GM12878 (cell line): ENCODE results near the gene TLR5. TPM values are rescaled to one million over a fixed set of nuclear protein-coding genes. Genes with fewer than 3 reads are reported as not detected.

Source experiments
- ATAC-seq: fragments of 200-7000 bp; cut with Tn5 transposase; 3 replicates; pipeline ENCODE4 v1.9.1; 2020; ENCODE audit warnings: mild to moderate bottlenecking, moderate library complexity
- BruUV-seq: library from RNA; stranded (reverse); fragments of 400-500 nt; replicated peaks from 2 replicates; lab custom pipeline; 2021; lab: Mats Ljungman, UMichigan
- CTCF ChIA-PET: fragments of 300-600 bp; sonication (Branson Sonifier 250); formaldehyde crosslinking; extraction: SDS; loops from one replicate; lab custom pipeline; 2021; ENCODE audit warnings: inconsistent platforms; lab: Yijun Ruan, JAX
- POLR2A ChIA-PET: fragments of 350-600 bp; formaldehyde crosslinking; extraction: SDS; loops from one replicate; lab custom pipeline; 2021; ENCODE audit warnings: inconsistent platforms; lab: Charles Lee
- RAD21 ChIA-PET: fragments of 300-600 bp; sonication (Branson Sonifier 250); formaldehyde crosslinking; loops from one replicate; lab custom pipeline; 2023; ENCODE audit warnings: antibody characterized with exemption; ENCODE audit not compliant: unreplicated experiment; lab: Charles Lee
- SMC1A ChIA-PET: fragments of 300-600 bp; sonication (Branson Sonifier 250); formaldehyde crosslinking; loops from one replicate; lab custom pipeline; 2023; ENCODE audit not compliant: unreplicated experiment, uncharacterized antibody; lab: Charles Lee
- DNase-seq: peaks from one replicate; pipeline ENCODE4 v3.0.0-alpha.2; 2011; ENCODE audit warnings: low read depth, low spot score
- FAIRE-seq: peaks from 3 replicates; lab custom pipeline; 2011; peaks lifted over from hg19 to GRCh38; lab: Jason Lieb, UNC
- H2AFZ ChIP-seq: 2 replicates; pipeline ENCODE4 v1.6.0; 2011; ENCODE audit warnings: low read depth, low read length, control low read depth; ENCODE audit not compliant: control insufficient read depth
- H3K27ac ChIP-seq: 2 replicates; pipeline ENCODE4 v1.5.1; 2011; ENCODE audit warnings: control low read depth; ENCODE audit not compliant: control insufficient read depth, insufficient read depth
- H3K27me3 ChIP-seq, 2 experiments: replicated peaks in 1 of 2; 2 replicates each; pipeline versions ENCODE4 v1.6.0 to v1.6.1; 2011; ENCODE audit warnings: low read length in 1 of 2; ENCODE audit not compliant: control insufficient read depth in 2 of 2, insufficient read depth in 2 of 2
- H3K36me3 ChIP-seq, 2 experiments: 2 replicates each; pipeline ENCODE4 v1.5.1; 2011; ENCODE audit warnings: low read length in 1 of 2; ENCODE audit not compliant: control insufficient read depth in 2 of 2, insufficient read depth in 2 of 2
- H3K4me1 ChIP-seq: 2 replicates; pipeline ENCODE4 v1.6.1; 2011; ENCODE audit warnings: mild to moderate bottlenecking, low read length, moderate library complexity, mixed read lengths; ENCODE audit not compliant: control insufficient read depth, insufficient read depth
- H3K4me2 ChIP-seq: 2 replicates; pipeline ENCODE4 v1.6.0; 2011; ENCODE audit warnings: control low read depth; ENCODE audit not compliant: control insufficient read depth, insufficient read depth
- H3K4me3 ChIP-seq: fragments of 200-600 bp; sonication (generic); 2 replicates; pipeline ENCODE4 v1.5.1; 2016
- H3K79me2 ChIP-seq: 2 replicates; pipeline ENCODE4 v1.6.0; 2011; ENCODE audit warnings: low read length; ENCODE audit not compliant: control insufficient read depth, insufficient read depth
- H3K9ac ChIP-seq: 2 replicates; pipeline ENCODE4 v1.8.0; 2011; ENCODE audit warnings: low read length, control low read depth, mixed read lengths; ENCODE audit not compliant: control insufficient read depth, insufficient read depth
- H3K9me3 ChIP-seq: replicated peaks from 3 replicates; pipeline ENCODE4 v1.5.1; 2011; ENCODE audit warnings: mild to moderate bottlenecking, low read length; ENCODE audit not compliant: control insufficient read depth, insufficient read depth
- H4K20me1 ChIP-seq: 2 replicates; pipeline ENCODE4 v1.6.0; 2011; ENCODE audit not compliant: control insufficient read depth, insufficient read depth
- FOS ChIP-seq: IDR thresholded peaks from 3 replicates; pipeline ENCODE4 v1.6.1; 2011; ENCODE audit warnings: borderline replicate concordance; ENCODE audit not compliant: insufficient read length; ENCODE audit errors: extremely low read depth
- GATAD2B ChIP-seq: fragments of 450-650 bp; conservative IDR thresholded peaks from 2 replicates; pipeline ENCODE4 v1.6.1; 2017; ENCODE audit warnings: low read depth, mild to moderate bottlenecking, moderate library complexity
- JUNB ChIP-seq: IDR thresholded peaks from 2 replicates; pipeline ENCODE4 v1.6.1; 2016; ENCODE audit warnings: antibody characterized with exemption, mild to moderate bottlenecking
- LARP7 ChIP-seq: fragments of 450-650 bp; IDR thresholded peaks from 2 replicates; pipeline ENCODE4 v1.6.1; 2017; ENCODE audit warnings: mild to moderate bottlenecking
- POU2F2 ChIP-seq: IDR thresholded peaks from 3 replicates; pipeline ENCODE4 v1.6.1; 2011; ENCODE audit warnings: low read depth, mild to moderate bottlenecking, low read length, borderline replicate concordance
- RCOR1 ChIP-seq: conservative IDR thresholded peaks from 2 replicates; pipeline ENCODE4 v1.6.1; 2012; ENCODE audit warnings: low read depth, low read length, improper control_type of control experiment
- SPI1 ChIP-seq: IDR thresholded peaks from 2 replicates; pipeline ENCODE4 v1.6.1; 2011; ENCODE audit warnings: low read depth, mild to moderate bottlenecking, low read length, moderate library complexity, borderline replicate concordance; ENCODE audit not compliant: insufficient read depth
- SUPT20H ChIP-seq: IDR thresholded peaks from 2 replicates; pipeline ENCODE4 v1.6.1; 2011; ENCODE audit warnings: low read depth, mild to moderate bottlenecking, low read length, moderate library complexity, borderline replicate concordance; ENCODE audit not compliant: control insufficient read depth
- ZNF217 ChIP-seq: fragments of 450-650 bp; IDR thresholded peaks from 2 replicates; pipeline ENCODE4 v1.6.1; 2017; ENCODE audit warnings: antibody characterized with exemption, mild to moderate bottlenecking
- ZNF687 ChIP-seq: fragments of 450-650 bp; IDR thresholded peaks from 2 replicates; pipeline ENCODE4 v1.6.1; 2017; ENCODE audit warnings: mild to moderate bottlenecking, moderate library complexity
- ZSCAN29 ChIP-seq: fragments of 450-650 bp; IDR thresholded peaks from 2 replicates; pipeline ENCODE4 v1.6.1; 2017; ENCODE audit warnings: mild to moderate bottlenecking, moderate library complexity
- WGBS: methylation state at CpG from one replicate; pipeline ENCODE4 v1.1.6; 2016; ENCODE audit warnings: low lambda C conversion rate; ENCODE audit not compliant: insufficient replicate concordance, insufficient coverage; ENCODE audit errors: missing lambda C conversion rate; 5-methylcytosine and 5-hydroxymethylcytosine counted together
- in situ Hi-C: fragments of 300-500 bp; cut with MboI; formaldehyde crosslinking; loops from 9 replicates; pipeline ENCODE4 v1.14.3; 2018; ENCODE audit warnings: mixed read lengths
- intact Hi-C: fragments of 100-400 bp; cut with micrococcal nuclease; formaldehyde crosslinking; loops from one replicate; pipeline ENCODE4 v1.14.2; 2022; ENCODE audit not compliant: unreplicated experiment
- polyA plus RNA-seq, 11 experiments: library from polyadenylated mRNA; depleted of rRNA in 4 of 11; unstranded in 6 of 11; stranded (reverse) in 5 of 11; fragments of >200 nt; fragmentation: Nextera tagmentation in 4 of 11; fragmentation: Illumina TruSeq in 1 of 11; extraction: Ambion mirVana in 4 of 11; extraction: Trizol in 1 of 11; gene quantifications; 1 replicate in 1 of 11; 2 replicates in 10 of 11; pipeline versions ENCODE4 v1.2.1 to v1.2.3, GENCODE V29; 2011 to 2016; ENCODE audit warnings: inconsistent platforms in 2 of 11, missing spikeins in 2 of 11, low read depth in 1 of 11
- total RNA-seq, 4 experiments: library from RNA; depleted of rRNA in 3 of 4; stranded (reverse); fragments of >200 nt in 3 of 4; fragmentation: Illumina TruSeq in 1 of 4; extraction: Trizol in 1 of 4; gene quantifications; 2 replicates each; pipeline versions ENCODE4 v1.2.1 to v1.2.3, GENCODE V29; 2013 to 2021
- TF ChIP-seq, protein P1 (sequence below): IDR thresholded peaks from 2 replicates; pipeline ENCODE4 v1.6.1; 2012; ENCODE audit warnings: low read length, inconsistent platforms

TLR5 gene
- total and polyA plus RNA-seq, 10 of the 15 experiments (the other 5 are each of a cell fraction or from before 2014, with no cell fraction given) = 0.34 to 5.3 (median 0.79) TPM

DNA sequence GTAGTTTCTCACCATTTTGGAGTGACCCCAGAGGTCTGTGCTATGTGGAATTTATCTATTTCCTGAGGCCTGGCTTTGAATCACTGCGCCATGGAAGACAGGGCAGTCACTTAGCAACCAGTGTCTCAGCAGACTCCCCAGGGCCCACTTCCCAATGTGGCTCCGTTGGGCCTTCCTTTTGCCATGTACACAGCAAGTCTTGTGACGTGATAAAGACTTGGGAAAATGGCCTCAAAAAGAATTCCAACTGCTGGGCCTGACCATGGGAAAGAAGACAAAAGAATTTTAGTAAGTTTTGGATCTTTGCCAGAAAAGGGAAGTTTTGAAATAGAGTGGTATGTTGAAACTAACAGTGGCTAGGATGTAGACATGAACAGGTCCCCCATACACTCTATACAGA, 36.2 kb downstream of the TLR5 start:
- Histone ChIP-seq H3K27me3 (peaks cover 0 to 6% of the 10 kb centered on the region in 2 experiments; a peak in 2 of 4 replicates), H3K4me1 (no peaks in the 10 kb centered on the region), H3K9ac (no peak overlapping the region), H3K36me3 (no peaks in the 10 kb centered on the region), H3K4me2 (no peak overlapping the region)
- no TSS peak for BruUV-seq
- WGBS = 20% methylated on average over 3 of the region's 3 CpGs
- RAD21 ChIA-PET = no interaction called here
- TF ChIP-seq JUNB = no peak
- TF ChIP-seq POU2F2 = no peak
- TF ChIP-seq ZSCAN29 = no peak
- no peak for TF ChIP-seq FOS
- no peak for TF ChIP-seq ZNF687
- TF ChIP-seq, protein P1, sequence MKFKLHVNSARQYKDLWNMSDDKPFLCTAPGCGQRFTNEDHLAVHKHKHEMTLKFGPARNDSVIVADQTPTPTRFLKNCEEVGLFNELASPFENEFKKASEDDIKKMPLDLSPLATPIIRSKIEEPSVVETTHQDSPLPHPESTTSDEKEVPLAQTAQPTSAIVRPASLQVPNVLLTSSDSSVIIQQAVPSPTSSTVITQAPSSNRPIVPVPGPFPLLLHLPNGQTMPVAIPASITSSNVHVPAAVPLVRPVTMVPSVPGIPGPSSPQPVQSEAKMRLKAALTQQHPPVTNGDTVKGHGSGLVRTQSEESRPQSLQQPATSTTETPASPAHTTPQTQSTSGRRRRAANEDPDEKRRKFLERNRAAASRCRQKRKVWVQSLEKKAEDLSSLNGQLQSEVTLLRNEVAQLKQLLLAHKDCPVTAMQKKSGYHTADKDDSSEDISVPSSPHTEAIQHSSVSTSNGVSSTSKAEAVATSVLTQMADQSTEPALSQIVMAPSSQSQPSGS = no peak
- TF ChIP-seq SPI1 = no peak
- no peak for TF ChIP-seq GATAD2B
- TF ChIP-seq SUPT20H = no peak
- no peak for TF ChIP-seq ZNF217
- no peak for TF ChIP-seq LARP7
- no peak for TF ChIP-seq RCOR1
- TF ChIP-seq, all 136 proteins: peak for 0
- Histone ChIP-seq H3K79me2 (no peaks in the 10 kb centered on the region), H3K4me3 (no peak overlapping the region), H2AFZ (no peak overlapping the region), H3K9me3 (no peaks in the 10 kb centered on the region), H3K27ac (no peak overlapping the region), H4K20me1 (no peaks in the 10 kb centered on the region)
- ATAC-seq (no peak), DNase-seq (no peak), FAIRE-seq (no peak)
- intact Hi-C loops (no loop called here), in situ Hi-C loops (no loop called here)
- ChIA-PET POLR2A (no interaction called here), CTCF (no interaction called here), SMC1A (no interaction called here)
